Measurements from ENCODE around the gene MED13L.

GRCh38 chr12:116244001-116244400 is 33.5 kb downstream of the MED13L start:
- TF ChIP-seq POLR2A (IDR thresholded peaks at IDR 0.05) (no peak), CTCF (IDR thresholded peaks at IDR 0.05) (no peak)
